Measurements from ENCODE around the gene MZT2A. TPM values are rescaled to one million over a fixed set of nuclear protein-coding genes. Genes with fewer than 3 reads are reported as not detected.

The MZT2A gene
- total RNA-seq, 1 experiment from 2014 or later = 202 TPM

Small RNAs within 50 kb of the gene (microRNA-seq; reads per million reads assigned to microRNA genes)
- not detected for gene MIR4784 (ENCODE audit: borderline number of aligned reads, borderline replicate concordance)

Other genes starting within 250 kb of the MZT2A start
- gene RAB6D, start 128.2 kb downstream of the MZT2A start, total RNA-seq (2021) = not detected in 2 replicates
- not detected in 2 replicates for gene TUBA3D, start 16.3 kb downstream of the MZT2A start, total RNA-seq (2021)
- gene CCDC74A, start 35.5 kb upstream of the MZT2A start, total RNA-seq (2021) = 3.4 and 4.0 TPM in 2 replicates

Measured in PC-9 (cell line).